Gastroesophageal sphincter (tissue), 4 donors: ENCODE measurements around the gene RCSD1. TPM values are rescaled to one million over a fixed set of nuclear protein-coding genes. Genes with fewer than 3 reads are reported as not detected.

Source experiments
- ATAC-seq: fragments of 150-250 bp; one replicate; pipeline ENCODE4 v1.9.1; 2016; ENCODE audit warnings: mild to moderate bottlenecking, moderate library complexity
- H3K27ac ChIP-seq, 4 donors: fragments of 200-600 bp; sonication (generic) in 3 of 4; 1 replicate in 3 of 4; 2 replicates in 1 of 4; pipeline ENCODE4 v1.5.1; 2016 to 2019
- H3K27me3 ChIP-seq: fragments of 200-600 bp; sonication (generic); one replicate; pipeline ENCODE4 v1.5.1; 2019
- H3K36me3 ChIP-seq, 2 donors: fragments of 200-600 bp; sonication (generic); one replicate each; pipeline ENCODE4 v1.5.1; 2019; ENCODE audit warnings: control low read depth in 1 of 2
- H3K4me1 ChIP-seq, 3 donors: fragments of 200-600 bp; sonication (generic); 1 replicate in 2 of 3; 2 replicates in 1 of 3; pipeline ENCODE4 v1.5.1; 2016 to 2019; ENCODE audit warnings: control low read depth in 2 of 3
- H3K4me3 ChIP-seq, 2 donors: fragments of 200-600 bp; sonication (generic); one replicate each; pipeline ENCODE4 v1.5.1; 2019; ENCODE audit warnings: mild to moderate bottlenecking in 1 of 2, moderate library complexity in 1 of 2
- H3K9me3 ChIP-seq, 3 donors: fragments of 200-600 bp; sonication (generic); one replicate each; pipeline ENCODE4 v1.5.1; 2017 to 2019; ENCODE audit warnings: control low read depth in 2 of 3
- CTCF ChIP-seq, 4 experiments: fragments of 200-600 bp in 2 of 4; fragments of 450-650 bp in 2 of 4; sonication (generic) in 1 of 4; IDR thresholded peaks; one replicate each; pipeline ENCODE4 v1.5.1; 2017 to 2019; ENCODE audit warnings: antibody characterized with exemption in 4 of 4, mild to moderate bottlenecking in 2 of 4, moderate library complexity in 2 of 4
- EP300 ChIP-seq: sonication (generic); formaldehyde crosslinking; IDR thresholded peaks from one replicate; pipeline ENCODE4 v1.6.1; 2017; ENCODE audit warnings: antibody characterized with exemption, mild to moderate bottlenecking
- POLR2A ChIP-seq, 2 donors: fragments of 450-650 bp; IDR thresholded peaks; one replicate each; pipeline ENCODE4 v1.6.1; 2017; ENCODE audit warnings: antibody characterized with exemption in 2 of 2, mild to moderate bottlenecking in 2 of 2, moderate library complexity in 1 of 2
- POLR2AphosphoS5 ChIP-seq: sonication (generic); formaldehyde crosslinking; IDR thresholded peaks from one replicate; pipeline ENCODE4 v1.6.1; 2017; ENCODE audit warnings: antibody characterized with exemption
- WGBS, 2 donors: methylation state at CpG; one replicate each; pipeline ENCODE4 v1.1.5; 2018; ENCODE audit warnings: low coverage in 1 of 2; 5-methylcytosine and 5-hydroxymethylcytosine counted together
- total RNA-seq, 4 donors: library from RNA; depleted of rRNA; stranded (reverse); fragments of >200 nt; gene quantifications; one replicate each; pipeline ENCODE4 v1.1.0, GENCODE V29; 2016

Gene RCSD1
- total RNA-seq, 4 donors from 2014 or later: 14.5 to 20.6 (median 17.3) TPM

GRCh38 chr1:167676916-167677848 is 47.1 kb downstream of the RCSD1 start:
- no peak for ATAC-seq
- no peaks in the 10 kb centered on the region for H3K9me3 ChIP-seq
- TF ChIP-seq POLR2AphosphoS5: no peak
- TF ChIP-seq POLR2A (IDR thresholded peaks at IDR 0.05): no peak
- TF ChIP-seq CTCF (IDR thresholded peaks at IDR 0.05): no peak
- no peak for TF ChIP-seq EP300
- no peak overlapping the region for H3K4me3 ChIP-seq
- H3K27ac ChIP-seq: no peak overlapping the region
- 93% methylated on average over 5 to 6 of the region's 7 CpGs for WGBS, 2 donors
- H3K36me3 ChIP-seq: no peaks in the 10 kb centered on the region
- no peaks in the 10 kb centered on the region for H3K27me3 ChIP-seq
- H3K4me1 ChIP-seq: peaks cover 2 to 33% (median 10%) of the 10 kb centered on the region in 3 donors

- Histone ChIP-seq H3K9me3 (no peaks in the 10 kb centered on the region), H3K4me1 (peaks cover 2 to 45% (median 16%) of the 10 kb centered on the region in 3 donors), H3K27ac (no peak overlapping the region), H3K27me3 (no peaks in the 10 kb centered on the region), H3K36me3 (no peaks in the 10 kb centered on the region), H3K4me3 (no peak overlapping the region)
- 86 to 93% methylated on average over 6 to 10 of the region's 10 CpGs for WGBS, 2 donors
- ATAC-seq: no peak
- no peak for TF ChIP-seq POLR2A (IDR thresholded peaks at IDR 0.05)
- TF ChIP-seq EP300: no peak
- no peak for TF ChIP-seq POLR2AphosphoS5
- no peak for TF ChIP-seq CTCF (IDR thresholded peaks at IDR 0.05)
These were observed 48.4 kb downstream of the RCSD1 start for GRCh38 chr1:167678422-167678821.

GRCh38 chr1:167678838-167679237 is 48.8 kb downstream of the RCSD1 start:
- no peaks in the 10 kb centered on the region for H3K27me3 ChIP-seq
- no peak for ATAC-seq
- no peaks in the 10 kb centered on the region for H3K36me3 ChIP-seq
- no peak for TF ChIP-seq CTCF (IDR thresholded peaks at IDR 0.05)
- H3K4me1 ChIP-seq: peaks cover 2 to 49% (median 17%) of the 10 kb centered on the region in 3 donors
- 96 to 100% methylated on average over 3 of the region's 3 CpGs for WGBS, 2 donors
- H3K27ac ChIP-seq: peak overlapping the region in 1 of 4 donors; percentile 17
- no peak overlapping the region for H3K4me3 ChIP-seq
- no peaks in the 10 kb centered on the region for H3K9me3 ChIP-seq

- WGBS, 2 donors: 76% methylated on average over 3 of the region's 6 CpGs; no CpG with 5 or more reads in 1 of the 2 donors
- peak; percentile 26 for ATAC-seq
- Histone ChIP-seq H3K9me3 (no peaks in the 10 kb centered on the region), H3K36me3 (no peaks in the 10 kb centered on the region), H3K27me3 (no peaks in the 10 kb centered on the region), H3K27ac (peak overlapping the region in 3 of 4 donors; percentile 17 to 77 (median 76)), H3K4me3 (no peak overlapping the region), H3K4me1 (peaks cover 2 to 58% (median 17%) of the 10 kb centered on the region in 3 donors)
- TF ChIP-seq POLR2A (IDR thresholded peaks at IDR 0.05) (no peak), CTCF (IDR thresholded peaks at IDR 0.05) (no peak), EP300 (no peak), POLR2AphosphoS5 (no peak)
These were observed 49.7 kb downstream of the RCSD1 start for GRCh38 chr1:167679714-167680113.

GRCh38 chr1:167681024-167681423 is 51.0 kb downstream of the RCSD1 start:
- no peak for TF ChIP-seq POLR2A (IDR thresholded peaks at IDR 0.05)
- TF ChIP-seq EP300: no peak
- TF ChIP-seq CTCF (IDR thresholded peaks at IDR 0.05): no peak
- no peak for TF ChIP-seq POLR2AphosphoS5
- H3K9me3 ChIP-seq: no peaks in the 10 kb centered on the region
- peaks cover 2 to 71% (median 17%) of the 10 kb centered on the region in 3 donors for H3K4me1 ChIP-seq
- ATAC-seq: no peak
- H3K27me3 ChIP-seq: no peaks in the 10 kb centered on the region
- no peak overlapping the region for H3K4me3 ChIP-seq
- 80% methylated on average over 1 of the region's 3 CpGs; no CpG with 5 or more reads in 1 of the 2 donors for WGBS, 2 donors
- peak overlapping the region; percentile 58 to 77 (median 72) for H3K27ac ChIP-seq
- no peaks in the 10 kb centered on the region for H3K36me3 ChIP-seq
